Eye (tissue), 1 donor: ENCODE results near the gene GRM7.
A peak's percentile ranks its signal among the peaks of the same experiment; 100 is the strongest.

ENCODE experiments used
- DNase-seq: peaks from one replicate; pipeline ENCODE4 v3.0.0-alpha.2; 2015

Gene GRM7

GRCh38 chr3:7421065-7421464 lies 560.1 kb downstream of the GRM7 start:
- DNase-seq: no peak

DNA sequence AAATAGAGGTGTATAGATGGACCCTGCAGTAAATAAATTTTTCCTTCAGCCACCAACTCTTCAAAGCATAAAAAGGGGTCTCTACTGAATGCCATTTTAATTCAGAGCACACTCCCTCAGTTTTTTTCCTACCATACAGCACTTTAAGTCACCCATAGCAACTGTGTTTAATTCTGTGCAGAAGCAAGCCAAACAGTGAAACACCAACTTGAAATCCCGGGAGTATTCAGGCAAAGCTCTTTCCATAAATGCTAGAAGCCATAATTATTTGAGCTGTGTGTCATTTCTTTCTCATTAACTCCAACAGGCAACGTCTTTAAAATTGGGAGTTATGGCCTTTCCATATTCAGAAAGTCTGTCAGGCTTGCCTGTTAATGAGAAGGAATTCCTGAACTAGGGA lies 562.1 kb downstream of the GRM7 start:
- no peak for DNase-seq

DNA sequence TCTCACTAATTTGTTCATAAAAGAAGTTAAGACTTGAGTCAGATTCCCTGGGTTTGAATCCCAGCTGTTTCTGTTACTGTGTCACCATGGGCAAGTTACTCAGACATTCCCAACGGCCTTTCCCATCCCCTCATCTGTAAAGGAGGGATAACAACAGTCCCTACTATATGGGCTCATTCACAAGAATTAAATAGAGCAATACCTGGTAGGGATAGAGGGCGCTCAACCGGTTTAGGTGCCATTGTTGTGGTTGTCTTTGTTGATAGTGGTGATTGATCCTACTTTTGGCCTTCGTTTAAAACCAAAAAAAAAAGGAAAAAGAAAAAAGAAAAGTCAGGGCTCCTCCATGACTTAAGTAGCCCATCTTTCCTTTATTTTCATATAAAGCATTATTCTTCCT lies 563.1 kb downstream of the GRM7 start:
- DNase-seq: no peak

GRCh38 chr3:7428206-7428718 lies 567.3 kb downstream of the GRM7 start:
- no peak for DNase-seq

GRCh38 chr3:7432610-7433009 lies 571.7 kb downstream of the GRM7 start:
- DNase-seq: no peak

DNA sequence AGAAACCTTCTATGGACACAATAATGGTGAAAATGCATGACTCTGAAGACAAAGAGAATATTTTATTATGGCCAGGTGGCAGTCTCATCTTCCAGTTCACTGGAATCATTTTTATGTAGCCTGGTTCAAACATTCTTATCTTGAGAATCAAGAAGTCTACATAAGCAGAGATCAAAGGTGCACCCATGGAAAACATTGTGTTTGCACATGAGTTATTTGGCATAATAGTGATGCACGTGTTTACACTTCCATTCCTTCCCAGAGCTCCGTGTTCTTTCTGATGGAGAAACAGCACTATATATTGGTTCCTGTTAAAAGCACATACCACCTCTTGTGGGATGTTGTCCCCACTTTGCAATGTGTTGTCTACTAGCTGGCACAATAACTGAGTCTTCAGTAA lies 572.2 kb downstream of the GRM7 start:
- DNase-seq: no peak

DNA sequence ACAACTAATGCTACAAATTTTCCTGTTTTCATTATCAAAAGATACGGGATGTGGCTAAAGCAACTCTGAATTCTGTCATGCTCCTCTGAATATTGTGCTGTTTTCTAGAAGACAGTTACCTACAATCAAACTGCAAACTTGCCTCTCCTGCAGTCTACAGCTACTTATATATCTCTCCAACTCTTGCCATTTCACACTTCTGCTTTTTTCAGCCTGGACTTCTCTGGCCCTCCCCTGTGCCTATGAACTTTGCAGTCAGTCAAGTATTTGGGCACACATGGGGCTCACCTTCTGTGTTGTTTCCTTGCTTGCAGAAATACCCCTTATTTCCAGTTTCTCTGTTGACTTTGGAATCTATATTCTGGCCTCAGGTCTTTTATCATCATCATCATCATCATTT lies 575.6 kb downstream of the GRM7 start:
- no peak for DNase-seq

DNA sequence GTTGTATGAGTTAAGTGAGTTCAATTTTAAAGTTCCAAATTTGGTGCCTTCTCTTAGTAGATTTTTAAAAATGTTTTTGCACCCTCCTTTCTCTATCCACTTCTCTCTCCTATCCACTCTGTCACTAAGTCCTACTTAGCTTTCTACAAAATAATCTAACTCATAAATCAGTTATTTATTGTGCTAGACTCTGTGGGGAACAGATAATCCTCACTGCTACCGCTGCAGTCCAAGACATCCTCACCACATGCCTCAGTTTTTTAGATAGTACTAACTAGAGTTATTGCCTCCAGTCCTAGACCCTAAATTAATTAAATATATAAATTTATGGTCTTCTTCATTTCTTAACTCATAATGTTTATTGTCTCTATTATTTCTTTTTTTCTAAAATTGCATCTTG lies 576.3 kb downstream of the GRM7 start:
- DNase-seq: no peak

DNA sequence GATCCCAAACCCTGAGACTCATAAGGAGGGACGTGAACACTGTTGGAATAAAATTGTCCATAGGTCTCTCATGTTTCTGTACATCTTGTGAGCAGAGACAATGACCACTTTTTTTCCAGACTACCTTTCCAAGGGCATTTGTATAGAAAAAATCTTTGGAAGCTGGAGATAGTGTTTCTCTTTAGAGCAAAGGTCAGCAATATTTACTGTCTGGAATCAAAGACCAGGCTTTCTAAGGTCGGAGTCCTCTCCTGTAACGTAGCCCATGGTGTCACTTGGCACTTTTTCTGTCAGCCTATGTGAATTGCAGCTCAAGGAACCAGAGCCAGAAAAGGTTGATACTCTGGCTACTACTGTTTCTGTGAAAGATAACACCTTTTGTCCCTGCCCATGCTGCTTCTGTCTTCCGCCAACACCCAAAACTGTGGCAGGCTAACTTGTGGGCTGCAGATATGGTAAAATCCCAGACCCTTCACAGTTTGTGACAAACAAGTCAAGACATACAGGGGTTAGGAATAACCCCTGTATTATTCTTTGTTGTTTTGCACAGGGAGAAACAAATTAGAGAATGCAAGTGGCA lies 578.3 kb downstream of the GRM7 start:
- no peak for DNase-seq

DNA sequence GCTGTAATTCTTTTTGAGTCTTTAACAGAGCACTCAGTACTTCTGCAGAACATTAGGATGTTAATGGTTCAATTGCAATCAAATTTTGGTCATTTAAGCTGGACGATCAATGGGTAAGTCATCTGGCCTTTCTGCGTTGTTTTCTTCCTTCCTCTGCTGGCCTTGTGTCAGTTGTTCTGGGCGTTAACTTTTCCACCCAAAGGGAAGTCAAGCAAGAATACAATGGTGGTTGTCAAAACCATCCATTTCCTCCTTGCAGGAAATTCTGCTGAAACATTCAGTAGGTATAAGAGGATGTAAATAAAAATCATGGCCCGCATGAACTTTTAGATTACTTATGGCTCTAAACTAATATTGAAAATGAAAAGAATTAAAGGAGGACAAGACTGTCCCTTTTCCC lies 584.0 kb downstream of the GRM7 start:
- DNase-seq: no peak

DNA sequence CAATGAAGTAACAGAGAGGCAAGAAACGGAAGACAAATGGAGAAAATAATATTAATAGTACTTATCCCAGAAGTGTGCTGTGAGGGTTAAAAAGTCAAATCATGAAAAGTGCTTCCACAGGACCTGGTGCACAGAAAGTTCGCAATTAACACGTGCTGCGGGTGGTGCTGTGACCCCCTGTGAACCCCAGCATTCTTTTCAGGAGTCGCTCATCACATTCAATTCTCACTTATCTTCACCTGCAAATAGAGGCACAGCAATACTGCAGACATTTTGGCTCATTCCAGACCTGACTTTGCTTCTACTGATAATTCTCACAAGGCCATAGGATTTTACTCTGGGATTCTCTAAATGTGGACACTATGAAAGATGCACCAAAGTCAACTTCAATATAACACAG lies 584.4 kb downstream of the GRM7 start:
- no peak for DNase-seq

- no peak for DNase-seq
Observed at GRCh38 chr3:7447197-7447769, 586.4 kb downstream of the GRM7 start.

DNA sequence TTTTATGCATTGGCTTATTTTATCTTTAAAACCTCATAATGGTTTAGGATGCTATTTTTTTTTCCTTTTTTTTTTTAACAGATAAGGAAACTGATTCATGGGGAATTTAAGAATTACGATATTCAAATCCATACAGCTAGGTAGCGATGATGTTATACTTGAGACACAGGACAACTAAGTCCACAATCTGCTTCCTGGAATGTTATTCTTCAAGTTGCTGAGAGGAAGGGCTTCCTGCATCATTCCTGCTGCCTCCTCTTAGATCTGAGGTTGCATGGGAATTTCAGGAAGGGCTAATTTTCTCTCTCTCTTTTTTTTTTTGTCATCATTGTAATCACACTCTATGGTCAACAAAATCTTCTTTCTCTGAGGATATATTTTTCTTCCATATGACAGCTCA lies 595.5 kb downstream of the GRM7 start:
- no peak for DNase-seq

- DNase-seq: no peak
Observed at GRCh38 chr3:7461202-7461825, 600.4 kb downstream of the GRM7 start.

- no peak for DNase-seq
Observed at GRCh38 chr3:7469866-7470265, 609.0 kb downstream of the GRM7 start.

- no peak for DNase-seq
Observed at GRCh38 chr3:7484636-7485035, 623.7 kb downstream of the GRM7 start.

GRCh38 chr3:7487763-7488162 lies 626.8 kb downstream of the GRM7 start:
- no peak for DNase-seq

GRCh38 chr3:7489417-7489816 lies 628.5 kb downstream of the GRM7 start:
- no peak for DNase-seq

- DNase-seq: no peak
Observed at GRCh38 chr3:7498715-7499114, 637.8 kb downstream of the GRM7 start.

DNA sequence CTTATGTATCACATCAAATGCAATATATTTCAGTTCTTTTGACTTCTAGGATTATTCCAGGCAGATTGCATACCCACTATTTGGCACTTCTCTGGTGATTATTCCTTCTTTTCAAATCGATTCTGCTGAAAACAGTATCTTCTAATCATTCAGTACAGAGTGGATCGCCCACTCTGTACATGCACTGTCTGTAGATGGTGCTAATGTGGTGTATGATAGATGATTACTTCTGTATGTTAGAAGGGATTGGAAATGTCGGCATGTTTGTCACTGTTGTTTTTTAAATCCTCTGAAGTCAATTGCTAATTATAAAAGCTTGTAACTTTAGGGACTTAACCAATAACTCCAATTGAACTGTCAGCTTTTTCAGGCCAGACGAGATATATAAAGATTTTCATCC lies 642.5 kb downstream of the GRM7 start:
- DNase-seq: no peak

GRCh38 chr3:7504886-7505775 lies 644.2 kb downstream of the GRM7 start:
- DNase-seq: peak; percentile 22

DNA sequence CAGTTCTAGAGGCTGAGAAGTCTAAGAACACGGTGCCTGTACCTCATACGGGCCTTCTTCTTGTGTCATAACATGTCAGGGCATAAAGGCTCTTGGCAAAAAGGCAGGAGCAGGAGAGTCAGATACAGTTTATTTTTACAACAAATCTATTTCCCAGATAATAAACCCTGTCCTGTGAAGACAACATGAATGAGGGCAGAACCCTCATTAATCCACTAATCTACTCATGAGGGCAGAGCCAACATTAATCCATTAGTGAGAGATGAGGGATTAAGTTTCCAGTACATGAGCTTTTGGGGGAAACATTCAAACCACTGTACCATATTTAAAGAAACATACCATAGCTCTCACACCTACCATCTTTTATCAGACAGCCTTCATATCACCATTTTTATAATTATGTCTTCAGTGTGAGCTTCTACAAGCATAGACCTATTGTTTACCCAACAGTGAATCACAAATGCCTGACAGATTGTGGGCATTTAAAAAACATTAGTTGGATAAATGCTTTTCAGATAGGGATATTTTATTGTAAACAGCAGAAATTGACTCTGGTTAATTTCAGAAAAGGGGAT lies 645.8 kb downstream of the GRM7 start:
- no peak for DNase-seq

DNA sequence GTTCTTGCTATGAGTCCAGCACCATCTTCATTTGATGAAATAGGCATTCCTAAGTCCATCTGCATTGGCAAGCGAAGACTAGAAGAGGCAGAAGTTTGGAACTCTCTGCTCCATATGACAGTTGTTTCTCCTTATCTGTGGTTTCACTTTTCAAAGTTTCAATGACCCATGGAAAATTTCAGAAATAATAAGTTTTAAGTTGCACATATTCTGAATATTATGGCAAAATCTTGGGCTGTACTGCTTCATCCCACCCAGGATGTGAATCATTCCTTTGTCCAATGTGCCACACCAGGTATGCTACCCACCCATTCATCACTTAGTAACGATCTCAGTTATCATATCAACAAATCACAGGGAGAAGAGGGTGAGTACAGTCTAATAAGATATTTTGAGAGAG lies 647.9 kb downstream of the GRM7 start:
- no peak for DNase-seq
